Tibial nerve (tissue), 4 donors: ENCODE data around the gene GPC3. TPM values are rescaled to one million over a fixed set of nuclear protein-coding genes. Genes with fewer than 3 reads are reported as not detected.

Source experiments
- DNase-seq, 2 donors: peaks; one replicate each; pipeline ENCODE4 v3.0.0-alpha.2; 2019; ENCODE audit warnings: low spot score in 2 of 2
- H3K27ac ChIP-seq, 4 donors: fragments of 200-600 bp; sonication (generic) in 3 of 4; one replicate each; pipeline ENCODE4 v1.5.1; 2017 to 2019; ENCODE audit warnings: mild to moderate bottlenecking in 1 of 4
- H3K27me3 ChIP-seq, 2 donors: fragments of 200-600 bp; sonication (generic) in 1 of 2; one replicate each; pipeline versions ENCODE4 v1.5.1 to v1.6.0; 2017 to 2019
- H3K36me3 ChIP-seq, 3 donors: fragments of 200-600 bp; sonication (generic); one replicate each; pipeline ENCODE4 v1.5.1; 2018 to 2019
- H3K4me1 ChIP-seq, 4 donors: fragments of 200-600 bp; sonication (generic) in 3 of 4; one replicate each; pipeline ENCODE4 v1.5.1; 2017 to 2019
- H3K4me3 ChIP-seq, 4 donors: fragments of 200-600 bp; sonication (generic) in 3 of 4; one replicate each; pipeline ENCODE4 v1.5.1; 2017 to 2019; ENCODE audit warnings: mild to moderate bottlenecking in 1 of 4, moderate library complexity in 1 of 4
- H3K9me3 ChIP-seq, 4 donors: fragments of 200-600 bp; sonication (generic) in 3 of 4; one replicate each; pipeline ENCODE4 v1.5.1; 2017 to 2019
- CTCF ChIP-seq, 5 experiments: fragments of 200-600 bp in 3 of 5; fragments of 450-650 bp in 2 of 5; sonication (generic) in 3 of 5; IDR thresholded peaks; one replicate each; pipeline ENCODE4 v1.5.1; 2016 to 2019; ENCODE audit warnings: antibody characterized with exemption in 5 of 5, mild to moderate bottlenecking in 3 of 5, moderate library complexity in 2 of 5
- EP300 ChIP-seq, 2 donors: sonication (generic); formaldehyde crosslinking; IDR thresholded peaks; one replicate each; pipeline ENCODE4 v1.6.1; 2017; ENCODE audit warnings: antibody characterized with exemption in 2 of 2, mild to moderate bottlenecking in 1 of 2
- POLR2A ChIP-seq, 2 donors: fragments of 450-650 bp; IDR thresholded peaks; one replicate each; pipeline ENCODE4 v1.6.1; 2017; ENCODE audit warnings: antibody characterized with exemption in 2 of 2, mild to moderate bottlenecking in 2 of 2, moderate library complexity in 2 of 2
- WGBS, 2 donors: methylation state at CpG; one replicate each; pipeline ENCODE4 v1.1.5; 2018; 5-methylcytosine and 5-hydroxymethylcytosine counted together
- total RNA-seq, 4 donors: library from RNA; depleted of rRNA; stranded (reverse); fragments of >200 nt; gene quantifications; one replicate each; pipeline ENCODE4 v1.1.0, GENCODE V29; 2016

Gene GPC3
- total RNA-seq, 4 donors from 2014 or later: 60.5 to 116 (median 72.8) TPM

DNA sequence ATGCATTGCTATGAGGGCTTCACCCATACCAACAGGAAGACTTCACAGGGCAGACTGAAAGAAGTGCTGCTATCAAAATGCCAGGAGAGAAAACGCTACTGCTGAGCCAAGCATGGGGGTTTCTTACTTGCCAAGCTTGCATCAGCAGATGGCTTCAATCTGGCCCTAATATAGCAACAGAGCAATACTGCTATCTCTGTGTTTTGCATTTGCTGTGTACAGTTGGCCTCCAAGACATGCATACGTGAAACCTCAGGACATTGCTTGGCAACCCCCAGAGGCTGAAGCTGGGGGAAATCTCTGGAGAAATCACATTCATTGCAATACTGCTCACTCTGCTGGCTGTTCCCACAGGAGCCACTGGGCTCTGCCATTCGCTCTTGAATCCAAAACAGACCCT, 442.9 kb downstream of the GPC3 start:
- no peak for DNase-seq
- Histone ChIP-seq H3K27ac (no peak overlapping the region), H3K27me3 (peaks cover 0 to 4% of the 10 kb centered on the region in 2 donors), H3K9me3 (no peaks in the 10 kb centered on the region), H3K4me3 (no peak overlapping the region), H3K36me3 (no peaks in the 10 kb centered on the region), H3K4me1 (no peaks in the 10 kb centered on the region)
- TF ChIP-seq EP300 (IDR thresholded peaks at IDR 0.05) (no peak), CTCF (IDR thresholded peaks at IDR 0.05) (no peak), POLR2A (IDR thresholded peaks at IDR 0.05) (no peak)
- WGBS, 2 donors: 68 to 100% methylated on average over 1 to 3 of the region's 3 CpGs

DNA sequence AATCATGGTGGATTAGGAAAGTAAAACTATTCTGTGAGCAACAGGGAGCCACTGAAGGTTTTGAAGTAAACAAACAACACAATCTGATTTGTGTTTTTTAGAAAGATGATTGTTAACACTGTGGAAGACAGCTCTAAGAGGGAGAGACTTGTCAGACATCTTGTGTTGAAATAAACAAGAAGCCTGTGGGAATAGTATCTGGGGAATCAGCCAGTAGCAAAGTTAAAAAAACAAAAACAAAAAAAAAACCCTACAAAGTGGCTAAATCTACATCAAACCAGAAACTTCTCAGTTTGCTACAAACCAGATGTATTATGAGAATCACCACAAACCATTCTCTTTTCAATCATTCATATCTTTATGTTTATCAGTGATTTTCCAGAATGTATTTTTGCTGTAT, 444.4 kb downstream of the GPC3 start:
- no peaks in the 10 kb centered on the region for H3K36me3 ChIP-seq
- H3K4me1 ChIP-seq: no peaks in the 10 kb centered on the region
- H3K27me3 ChIP-seq: peaks cover 0 to 4% of the 10 kb centered on the region in 2 donors
- no peak for DNase-seq
- H3K9me3 ChIP-seq: no peaks in the 10 kb centered on the region
- TF ChIP-seq EP300 (IDR thresholded peaks at IDR 0.05) (no peak), POLR2A (IDR thresholded peaks at IDR 0.05) (no peak), CTCF (IDR thresholded peaks at IDR 0.05) (no peak)
- H3K4me3 ChIP-seq: no peak overlapping the region
- no peak overlapping the region for H3K27ac ChIP-seq

- H3K27me3 ChIP-seq: peaks cover 0 to 4% of the 10 kb centered on the region in 2 donors
- no peak for DNase-seq
- no peak for TF ChIP-seq CTCF (IDR thresholded peaks at IDR 0.05)
- no peak for TF ChIP-seq EP300 (IDR thresholded peaks at IDR 0.05)
- no peak for TF ChIP-seq POLR2A (IDR thresholded peaks at IDR 0.05)
- H3K4me3 ChIP-seq: no peak overlapping the region
- no peak overlapping the region for H3K27ac ChIP-seq
- no peaks in the 10 kb centered on the region for H3K9me3 ChIP-seq
- no peaks in the 10 kb centered on the region for H3K36me3 ChIP-seq
- no peaks in the 10 kb centered on the region for H3K4me1 ChIP-seq
- WGBS, 2 donors: 62 to 77% methylated on average over 4 of the region's 4 CpGs
Measured at GRCh38 chrX:133538148-133538547, 447.2 kb downstream of the GPC3 start.

DNA sequence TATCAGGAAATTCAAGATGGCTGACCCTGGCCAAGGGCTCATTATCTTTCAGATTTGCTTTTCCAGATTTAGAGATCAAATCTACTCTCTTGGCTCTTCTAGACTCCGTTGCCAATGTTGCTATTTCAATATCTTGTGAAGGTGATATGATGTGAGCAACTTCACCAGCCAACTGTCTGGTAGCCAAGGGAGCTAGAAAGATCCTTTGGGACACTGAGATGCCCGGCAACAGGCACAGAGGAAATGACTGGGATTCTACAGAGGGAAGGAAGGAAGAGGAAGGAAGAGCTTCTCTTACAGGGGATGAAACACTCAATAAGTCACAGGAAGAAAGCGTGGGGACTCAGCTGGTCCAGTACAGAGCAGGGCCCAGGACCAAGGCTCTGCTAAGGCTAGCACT, 448.3 kb downstream of the GPC3 start:
- 69 to 87% methylated on average over 3 of the region's 3 CpGs for WGBS, 2 donors
- Histone ChIP-seq H3K27me3 (peaks cover 0 to 4% of the 10 kb centered on the region in 2 donors), H3K27ac (no peak overlapping the region), H3K36me3 (no peaks in the 10 kb centered on the region), H3K9me3 (no peaks in the 10 kb centered on the region), H3K4me3 (no peak overlapping the region), H3K4me1 (no peaks in the 10 kb centered on the region)
- no peak for TF ChIP-seq POLR2A (IDR thresholded peaks at IDR 0.05)
- TF ChIP-seq CTCF (IDR thresholded peaks at IDR 0.05): no peak
- TF ChIP-seq EP300 (IDR thresholded peaks at IDR 0.05): no peak
- DNase-seq: no peak

- TF ChIP-seq POLR2A (IDR thresholded peaks at IDR 0.05): no peak
- no peak for TF ChIP-seq EP300 (IDR thresholded peaks at IDR 0.05)
- no peak overlapping the region for H3K4me3 ChIP-seq
- H3K4me1 ChIP-seq: no peaks in the 10 kb centered on the region
- H3K9me3 ChIP-seq: no peaks in the 10 kb centered on the region
- no peaks in the 10 kb centered on the region for H3K36me3 ChIP-seq
- peaks cover 0 to 4% of the 10 kb centered on the region in 2 donors for H3K27me3 ChIP-seq
- no peak overlapping the region for H3K27ac ChIP-seq
- no peak for DNase-seq
- WGBS, 2 donors: 82 to 86% methylated on average over 2 of the region's 2 CpGs
Measured at GRCh38 chrX:133535066-133535465, 450.3 kb downstream of the GPC3 start.

GRCh38 chrX:133534172-133534571, 451.2 kb downstream of the GPC3 start:
- no peaks in the 10 kb centered on the region for H3K4me1 ChIP-seq
- TF ChIP-seq EP300 (IDR thresholded peaks at IDR 0.05): no peak
- TF ChIP-seq CTCF (IDR thresholded peaks at IDR 0.05): no peak
- TF ChIP-seq POLR2A (IDR thresholded peaks at IDR 0.05): no peak
- H3K9me3 ChIP-seq: no peaks in the 10 kb centered on the region
- DNase-seq: no peak
- H3K27ac ChIP-seq: no peak overlapping the region
- WGBS, 2 donors: 74 to 77% methylated on average over 4 of the region's 4 CpGs
- no peak overlapping the region for H3K4me3 ChIP-seq
- H3K36me3 ChIP-seq: no peaks in the 10 kb centered on the region
- no peaks in the 10 kb centered on the region for H3K27me3 ChIP-seq
